HAP-1 (cell line): ENCODE results near the gene FCN3.
"Not testable (repeated sequence)": the region's sequence is repeated elsewhere in the genome, so short reads cannot be mapped to it uniquely, and the experiment has no call there.

Source experiments
- DNase-seq, 2 experiments: peaks; one replicate each; pipeline ENCODE4 v3.0.0-alpha.2; 2016 to 2020; ENCODE audit warnings: low spot score in 2 of 2
- H3K27me3 ChIP-seq: fragments of 250-450 bp; sonication (Bioruptor Pico); 2 replicates; pipeline ENCODE4 v1.5.1; 2020; ENCODE audit warnings: low read depth, mild to moderate bottlenecking, moderate library complexity
- H3K36me3 ChIP-seq: fragments of 250-450 bp; sonication (Bioruptor Pico); replicated peaks from 2 replicates; pipeline ENCODE4 v1.5.1; 2020; ENCODE audit warnings: mild to moderate bottlenecking
- H3K4me1 ChIP-seq: fragments of 250-450 bp; sonication (Bioruptor Pico); 2 replicates; pipeline ENCODE4 v1.5.1; 2020; ENCODE audit warnings: mild to moderate bottlenecking
- H3K4me3 ChIP-seq: fragments of 250-450 bp; sonication (Bioruptor Pico); 2 replicates; pipeline ENCODE4 v1.5.1; 2020; ENCODE audit warnings: mild to moderate bottlenecking, moderate library complexity
- H3K9me3 ChIP-seq: fragments of 250-450 bp; sonication (Bioruptor Pico); 2 replicates; pipeline ENCODE4 v1.5.1; 2020; ENCODE audit warnings: mild to moderate bottlenecking, moderate library complexity
- in situ Hi-C: fragments of 300-500 bp; cut with MboI; formaldehyde crosslinking; loops from 3 replicates; pipeline ENCODE4 v1.14.3; 2020; ENCODE audit warnings: low sequenced_read_pairs, inconsistent platforms, mixed read lengths

FCN3 gene

GRCh38 chr1:27374362-27375086 lies at the start of gene FCN3:
Gene FCN3 (minus strand): TSS chr1:27374824. CDS start chr1:27374818, 6 bp downstream.
- no peaks in the 10 kb centered on the region for H3K36me3 ChIP-seq
- no peaks in the 10 kb centered on the region for H3K4me1 ChIP-seq
- H3K27me3 ChIP-seq: no peaks in the 10 kb centered on the region
- H3K4me3 ChIP-seq: no peak within 1 kb of the TSS
- no peak for DNase-seq
- in situ Hi-C loops: no loop called here
- H3K9me3 ChIP-seq: no peaks in the 10 kb centered on the region

GRCh38 chr1:27423709-27424108 lies 49.1 kb upstream of the FCN3 start:
- in situ Hi-C loops: no loop called here
- H3K4me1 ChIP-seq: no peaks in the 10 kb centered on the region
- no peaks in the 10 kb centered on the region for H3K9me3 ChIP-seq
- H3K4me3 ChIP-seq: no peak overlapping the region
- no peaks in the 10 kb centered on the region for H3K27me3 ChIP-seq
- peaks cover 5% of the 10 kb centered on the region for H3K36me3 ChIP-seq
- no peak for DNase-seq

DNA sequence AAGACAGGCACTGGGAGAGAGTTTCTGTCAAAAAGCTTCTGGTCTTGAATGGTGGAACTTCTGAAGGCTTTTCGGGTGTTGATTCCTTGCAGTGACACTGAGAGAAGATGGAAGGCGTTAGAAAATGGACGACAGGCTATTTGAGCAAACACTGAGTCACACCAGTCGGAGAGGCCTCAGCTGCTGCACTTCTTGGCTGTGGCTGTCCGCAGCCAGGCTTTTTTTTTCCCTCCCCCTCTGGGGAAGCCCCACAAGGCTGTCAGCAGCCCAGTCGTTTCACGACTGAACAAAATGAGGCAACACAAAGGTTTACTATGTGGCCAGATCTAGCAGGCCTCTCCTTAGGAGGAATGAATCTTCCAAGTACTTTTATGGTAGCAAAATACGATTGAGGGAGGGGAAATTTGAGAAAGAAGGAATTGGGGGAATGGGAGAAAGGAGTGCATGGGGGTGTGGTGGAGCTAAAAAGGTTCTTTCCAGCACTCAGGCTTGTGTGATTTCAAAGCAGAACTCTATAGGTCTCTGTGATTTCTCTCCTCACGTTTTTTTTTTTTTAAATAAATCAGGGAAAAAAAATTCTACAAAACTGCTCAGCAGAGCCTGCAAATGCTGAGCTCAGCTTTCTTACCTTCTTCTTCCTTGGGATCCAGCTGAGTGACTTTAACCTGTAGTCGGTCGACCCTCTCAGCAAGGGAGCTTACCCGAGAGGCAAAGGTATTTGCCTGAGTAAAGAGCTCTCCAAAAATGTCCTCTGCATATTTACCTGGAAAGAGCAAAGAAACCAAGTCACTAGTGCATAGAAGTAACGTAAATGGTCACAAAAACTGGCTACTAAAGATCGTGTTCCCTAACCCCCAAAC lies 43.9 kb upstream of the FCN3 start:
- Histone ChIP-seq H3K9me3 (no peaks in the 10 kb centered on the region), H3K4me3 (no peak overlapping the region), H3K4me1 (no peaks in the 10 kb centered on the region), H3K27me3 (no peaks in the 10 kb centered on the region), H3K36me3 (peaks cover 43% of the 10 kb centered on the region)
- DNase-seq: no peak
- in situ Hi-C loops: no loop called here

DNA sequence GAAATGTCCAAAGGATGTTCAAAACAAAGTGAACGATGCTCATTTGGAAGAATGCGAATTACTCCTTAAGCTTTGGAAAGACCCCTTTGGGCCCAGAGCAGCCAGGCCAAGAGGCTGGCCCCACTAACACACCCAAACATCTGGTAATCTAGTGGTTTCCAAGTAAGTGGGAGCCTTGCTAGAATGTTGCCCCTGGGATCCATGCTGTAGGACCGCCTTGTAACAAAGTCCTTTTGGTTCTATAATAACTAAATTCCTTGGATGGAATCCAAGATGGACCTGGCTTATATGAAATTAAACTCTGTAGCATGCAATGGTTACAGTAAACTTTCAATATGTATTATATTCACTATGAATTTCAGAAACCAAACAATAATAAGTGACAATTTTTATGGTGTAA lies 43.1 kb upstream of the FCN3 start:
- DNase-seq: no peak
- peaks cover 52% of the 10 kb centered on the region for H3K36me3 ChIP-seq
- H3K9me3 ChIP-seq: no peaks in the 10 kb centered on the region
- no peaks in the 10 kb centered on the region for H3K4me1 ChIP-seq
- no peak overlapping the region for H3K4me3 ChIP-seq
- H3K27me3 ChIP-seq: no peaks in the 10 kb centered on the region
- in situ Hi-C loops: no loop called here

DNA sequence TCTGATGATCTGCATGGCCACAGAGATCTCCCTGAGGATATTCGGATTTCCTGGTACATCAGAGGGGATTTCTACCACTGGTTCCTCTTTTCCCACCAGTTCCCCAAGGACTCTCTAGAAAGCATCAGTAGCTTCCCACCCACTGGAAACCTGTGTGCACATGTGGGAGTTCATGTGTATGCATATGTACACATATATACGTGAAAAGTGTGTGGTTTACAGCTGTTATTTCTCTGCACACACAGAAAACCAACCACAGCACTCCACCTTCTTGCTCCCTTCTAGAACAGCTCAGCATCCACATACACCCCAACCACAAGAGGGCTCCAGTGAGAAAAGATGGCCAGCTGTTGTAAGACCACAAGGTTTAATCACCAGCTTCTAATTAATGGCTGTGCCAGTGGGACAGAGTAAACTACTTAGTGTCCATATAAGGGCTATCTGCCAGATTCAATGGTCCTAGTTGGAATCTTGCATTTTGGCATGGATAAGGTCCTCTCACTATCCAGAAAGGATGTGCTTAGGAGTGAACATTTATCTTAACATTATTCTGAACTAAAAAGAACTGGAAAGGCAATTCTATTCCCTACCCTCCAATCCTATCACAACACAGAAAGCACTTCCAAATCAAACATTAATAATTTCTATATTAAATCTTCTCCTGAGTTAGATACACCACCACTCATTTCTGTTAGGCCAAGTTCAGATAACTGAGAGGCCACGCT lies 41.9 kb upstream of the FCN3 start:
- DNase-seq: peak; percentile 34 to 60
- peaks cover 63% of the 10 kb centered on the region for H3K36me3 ChIP-seq
- in situ Hi-C loops: no loop called here

DNA sequence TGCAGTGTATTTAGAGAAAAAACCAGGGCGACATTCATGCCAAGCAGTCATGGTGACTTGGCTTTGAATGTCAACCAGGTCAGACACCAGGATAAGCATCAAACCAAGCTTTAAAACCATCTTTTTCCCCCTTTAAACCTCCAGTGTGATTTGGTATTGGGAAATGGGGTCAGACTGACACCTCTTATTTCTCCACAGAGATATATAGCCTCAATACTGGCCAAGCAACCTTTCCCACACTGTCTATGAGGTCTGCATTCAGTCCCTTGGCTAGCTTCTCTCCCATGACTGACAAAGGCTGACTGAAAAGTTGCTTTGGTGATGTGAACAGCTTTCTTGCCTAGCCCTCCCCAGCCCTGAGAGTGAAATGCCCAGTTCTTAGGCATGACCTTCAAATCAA lies 39.5 kb upstream of the FCN3 start:
- Histone ChIP-seq H3K36me3 (peaks cover 79% of the 10 kb centered on the region), H3K4me1 (no peaks in the 10 kb centered on the region), H3K9me3 (no peaks in the 10 kb centered on the region), H3K27me3 (no peaks in the 10 kb centered on the region), H3K4me3 (no peak overlapping the region)
- no peak for DNase-seq
- in situ Hi-C loops: no loop called here

More for the DNA sequence above, 41.9 kb upstream of the FCN3 start:
- Histone ChIP-seq H3K4me1 (no peaks in the 10 kb centered on the region), H3K9me3 (no peaks in the 10 kb centered on the region), H3K27me3 (no peaks in the 10 kb centered on the region), H3K4me3 (no peak overlapping the region)

DNA sequence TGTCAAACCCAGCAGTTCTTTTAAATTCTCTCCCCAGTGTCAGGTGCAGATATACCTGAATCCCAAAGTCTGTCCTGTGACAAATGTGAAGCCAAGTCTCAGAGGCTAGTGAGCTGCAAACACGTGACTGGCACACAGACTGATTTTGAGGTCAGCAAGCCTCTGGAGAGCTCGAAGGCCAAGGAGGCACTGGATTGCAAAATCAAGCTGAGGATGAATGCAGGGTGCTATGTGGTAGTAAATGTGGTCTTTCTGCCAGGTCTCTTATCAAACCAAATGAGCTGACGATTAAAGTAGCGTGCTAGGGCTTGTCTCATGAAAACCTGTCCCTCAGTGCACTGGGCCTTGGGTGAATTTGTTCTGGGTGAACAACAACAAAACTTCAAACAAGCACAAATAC lies 38.4 kb upstream of the FCN3 start:
- Histone ChIP-seq H3K36me3 (peaks cover 83% of the 10 kb centered on the region), H3K9me3 (no peaks in the 10 kb centered on the region), H3K4me3 (no peak overlapping the region), H3K4me1 (no peaks in the 10 kb centered on the region), H3K27me3 (no peaks in the 10 kb centered on the region)
- DNase-seq: no peak
- in situ Hi-C loops: no loop called here

DNA sequence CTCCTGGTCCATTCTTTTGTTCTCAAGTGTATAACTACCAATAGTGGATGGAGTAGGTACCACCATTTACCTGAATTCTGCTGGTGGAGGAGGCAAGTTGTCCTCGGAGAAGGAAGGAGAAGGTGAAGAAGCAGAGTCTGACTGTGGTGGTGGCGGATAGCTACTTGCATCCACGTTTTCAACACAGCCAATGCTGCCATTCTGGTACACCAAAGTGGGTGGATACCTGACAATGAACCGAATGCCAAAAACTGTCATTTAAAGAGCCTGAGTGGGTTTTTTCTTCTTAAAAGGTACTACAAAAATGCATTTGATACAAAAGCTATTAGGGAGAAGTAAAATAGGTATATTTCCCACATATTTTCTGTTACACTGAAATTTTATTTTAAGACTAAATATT lies 37.9 kb upstream of the FCN3 start:
- no peak for DNase-seq
- H3K36me3 ChIP-seq: peaks cover 79% of the 10 kb centered on the region
- no peaks in the 10 kb centered on the region for H3K9me3 ChIP-seq
- in situ Hi-C loops: no loop called here
- H3K4me1 ChIP-seq: no peaks in the 10 kb centered on the region
- H3K27me3 ChIP-seq: no peaks in the 10 kb centered on the region
- no peak overlapping the region for H3K4me3 ChIP-seq

- no peaks in the 10 kb centered on the region for H3K27me3 ChIP-seq
- H3K36me3 ChIP-seq: peaks cover 67% of the 10 kb centered on the region
- no peaks in the 10 kb centered on the region for H3K9me3 ChIP-seq
- no peak overlapping the region for H3K4me3 ChIP-seq
- DNase-seq: no peak
- H3K4me1 ChIP-seq: no peaks in the 10 kb centered on the region
- in situ Hi-C loops: no loop called here
These were observed 36.1 kb upstream of the FCN3 start for GRCh38 chr1:27410709-27411108.

- in situ Hi-C loops: no loop called here
- no peak overlapping the region for H3K4me3 ChIP-seq
- H3K27me3 ChIP-seq: no peaks in the 10 kb centered on the region
- no peak for DNase-seq
- H3K9me3 ChIP-seq: no peaks in the 10 kb centered on the region
- H3K4me1 ChIP-seq: no peaks in the 10 kb centered on the region
- H3K36me3 ChIP-seq: peaks cover 58% of the 10 kb centered on the region
These were observed 35.0 kb upstream of the FCN3 start for GRCh38 chr1:27409669-27410068.

- Histone ChIP-seq H3K4me1 (no peaks in the 10 kb centered on the region), H3K4me3 (no peak overlapping the region), H3K27me3 (no peaks in the 10 kb centered on the region), H3K9me3 (no peaks in the 10 kb centered on the region), H3K36me3 (peaks cover 43% of the 10 kb centered on the region)
- DNase-seq: no peak
- in situ Hi-C loops: no loop called here
These were observed 33.5 kb upstream of the FCN3 start for GRCh38 chr1:27408151-27408550.

- in situ Hi-C loops, H3K4me3 ChIP-seq, H3K9me3 ChIP-seq, H3K4me1 ChIP-seq, DNase-seq, H3K27me3 ChIP-seq: not testable (repeated sequence)
- H3K36me3 ChIP-seq: peaks cover 29% of the 10 kb centered on the region
These were observed 32.2 kb upstream of the FCN3 start for GRCh38 chr1:27406791-27407190.

DNA sequence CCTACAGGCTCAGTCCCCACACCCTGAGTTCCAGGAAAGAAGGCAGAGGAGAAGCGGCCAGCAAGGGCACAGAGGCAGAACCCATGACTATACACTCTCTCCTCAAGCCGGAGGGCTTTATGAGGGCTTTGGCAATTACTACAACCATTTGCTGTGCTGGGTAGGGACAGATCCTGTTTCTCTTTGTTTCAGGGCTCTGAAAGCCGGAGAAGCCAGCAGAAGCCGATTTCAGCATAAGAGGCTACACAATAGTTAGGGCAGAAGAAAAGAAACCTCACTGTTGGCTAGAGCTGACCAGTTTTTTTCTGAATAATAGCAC lies 31.7 kb upstream of the FCN3 start:
- no peak for DNase-seq

More for the DNA sequence above, 31.7 kb upstream of the FCN3 start:
- H3K9me3 ChIP-seq: no peaks in the 10 kb centered on the region
- H3K27me3 ChIP-seq: no peaks in the 10 kb centered on the region
- in situ Hi-C loops: no loop called here
- no peak overlapping the region for H3K4me3 ChIP-seq
- H3K36me3 ChIP-seq: peaks cover 25% of the 10 kb centered on the region
- no peaks in the 10 kb centered on the region for H3K4me1 ChIP-seq
